Measurements from ENCODE around the gene PGLYRP4. TPM values are rescaled to one million over a fixed set of nuclear protein-coding genes. Genes with fewer than 3 reads are reported as not detected.

Gene PGLYRP4
- total and polyA plus RNA-seq, 11 donors = not detected

DNA sequence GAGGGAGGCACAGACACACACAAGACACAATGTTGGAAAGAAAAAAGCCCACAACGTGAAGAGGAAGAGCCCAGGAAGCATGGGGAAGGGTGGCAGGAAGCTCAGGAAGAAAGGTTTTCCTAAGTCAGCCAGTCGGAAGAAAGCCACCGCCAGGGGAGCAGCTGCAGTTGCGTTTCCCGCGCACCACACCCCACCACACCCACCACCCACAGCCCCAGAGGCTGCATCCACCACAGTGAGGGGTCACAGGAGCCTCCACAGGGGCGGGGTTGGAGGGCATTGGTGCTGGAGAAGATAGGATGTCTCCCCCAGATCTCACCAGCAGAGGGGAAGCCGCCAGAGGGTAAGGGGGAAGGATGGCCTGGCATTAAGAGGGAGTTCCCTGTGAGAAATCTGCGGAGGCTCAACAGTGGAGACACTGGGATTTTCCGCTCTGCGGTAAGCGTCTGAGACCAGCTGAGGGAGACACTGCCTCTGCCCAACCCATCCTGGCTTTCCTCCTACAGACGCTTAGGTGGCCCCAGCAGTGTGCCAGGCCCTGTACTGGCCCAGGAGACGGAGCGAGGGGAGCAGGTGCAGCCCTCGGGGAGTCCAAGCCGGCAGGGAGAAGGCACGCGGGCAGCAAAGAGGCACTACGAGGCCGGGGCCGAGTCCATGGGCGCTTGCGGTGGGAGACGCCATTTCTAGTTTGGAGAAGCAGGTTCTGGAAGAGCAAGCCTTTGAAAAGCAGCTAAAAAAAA, 55.7 kb downstream of the PGLYRP4 start:
- Histone ChIP-seq H3K36me3 (no peaks in the 10 kb centered on the region), H3K4me1 (no peaks in the 10 kb centered on the region), H3K9me3 (no peaks in the 10 kb centered on the region), H3K27me3 (peaks cover 0 to 29% (median 4%) of the 10 kb centered on the region in 9 donors), H3K4me3 (no peak overlapping the region), H3K27ac (no peak overlapping the region)
- intact Hi-C loops (cut with DNase I) = no loop called here
- ATAC-seq (no peak), DNase-seq (no peak)
- TF ChIP-seq, protein P1, sequence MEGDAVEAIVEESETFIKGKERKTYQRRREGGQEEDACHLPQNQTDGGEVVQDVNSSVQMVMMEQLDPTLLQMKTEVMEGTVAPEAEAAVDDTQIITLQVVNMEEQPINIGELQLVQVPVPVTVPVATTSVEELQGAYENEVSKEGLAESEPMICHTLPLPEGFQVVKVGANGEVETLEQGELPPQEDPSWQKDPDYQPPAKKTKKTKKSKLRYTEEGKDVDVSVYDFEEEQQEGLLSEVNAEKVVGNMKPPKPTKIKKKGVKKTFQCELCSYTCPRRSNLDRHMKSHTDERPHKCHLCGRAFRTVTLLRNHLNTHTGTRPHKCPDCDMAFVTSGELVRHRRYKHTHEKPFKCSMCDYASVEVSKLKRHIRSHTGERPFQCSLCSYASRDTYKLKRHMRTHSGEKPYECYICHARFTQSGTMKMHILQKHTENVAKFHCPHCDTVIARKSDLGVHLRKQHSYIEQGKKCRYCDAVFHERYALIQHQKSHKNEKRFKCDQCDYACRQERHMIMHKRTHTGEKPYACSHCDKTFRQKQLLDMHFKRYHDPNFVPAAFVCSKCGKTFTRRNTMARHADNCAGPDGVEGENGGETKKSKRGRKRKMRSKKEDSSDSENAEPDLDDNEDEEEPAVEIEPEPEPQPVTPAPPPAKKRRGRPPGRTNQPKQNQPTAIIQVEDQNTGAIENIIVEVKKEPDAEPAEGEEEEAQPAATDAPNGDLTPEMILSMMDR (IDR thresholded peaks at IDR 0.05) = no peak
- TF ChIP-seq POLR2A (IDR thresholded peaks at IDR 0.05) = no peak
- 63 to 72% (median 68%) methylated on average over 24 to 25 of the region's 25 CpGs for whole genome bisulfite sequencing, 4 donors

DNA sequence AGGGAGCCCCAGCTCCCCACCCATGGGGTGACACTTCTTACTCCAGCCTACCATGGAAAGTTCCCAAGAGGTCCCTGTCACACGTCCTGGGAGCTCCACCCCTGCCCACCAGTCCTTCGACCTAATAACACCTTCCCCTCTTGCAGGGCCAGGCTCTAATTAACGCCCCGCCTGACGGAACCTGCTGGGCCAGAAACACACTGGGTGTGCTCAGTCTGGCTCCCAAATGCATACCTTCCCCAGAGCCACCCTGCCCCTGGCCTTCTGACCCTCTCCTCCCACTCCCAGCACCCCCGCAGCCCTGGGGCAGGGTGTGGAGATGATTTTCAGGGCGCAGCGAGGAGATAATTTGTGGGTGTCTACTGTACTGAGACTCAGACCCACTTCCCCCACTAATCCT, 56.5 kb downstream of the PGLYRP4 start:
- WGBS, 4 donors = 57 to 69% (median 67%) methylated on average over 8 of the region's 8 CpGs
- intact Hi-C loops (cut with DNase I) = no loop called here
- no peak overlapping the region for H3K4me3 ChIP-seq
- H3K4me1 ChIP-seq = no peaks in the 10 kb centered on the region
- no peaks in the 10 kb centered on the region for H3K36me3 ChIP-seq
- ATAC-seq (no peak), DNase-seq (no peak)
- no peaks in the 10 kb centered on the region for H3K9me3 ChIP-seq
- H3K27me3 ChIP-seq = peaks cover 0 to 29% (median 4%) of the 10 kb centered on the region in 9 donors
- H3K27ac ChIP-seq = no peak overlapping the region
- TF ChIP-seq, protein P1 (IDR thresholded peaks at IDR 0.05) = no peak
- TF ChIP-seq POLR2A (IDR thresholded peaks at IDR 0.05) = no peak

DNA sequence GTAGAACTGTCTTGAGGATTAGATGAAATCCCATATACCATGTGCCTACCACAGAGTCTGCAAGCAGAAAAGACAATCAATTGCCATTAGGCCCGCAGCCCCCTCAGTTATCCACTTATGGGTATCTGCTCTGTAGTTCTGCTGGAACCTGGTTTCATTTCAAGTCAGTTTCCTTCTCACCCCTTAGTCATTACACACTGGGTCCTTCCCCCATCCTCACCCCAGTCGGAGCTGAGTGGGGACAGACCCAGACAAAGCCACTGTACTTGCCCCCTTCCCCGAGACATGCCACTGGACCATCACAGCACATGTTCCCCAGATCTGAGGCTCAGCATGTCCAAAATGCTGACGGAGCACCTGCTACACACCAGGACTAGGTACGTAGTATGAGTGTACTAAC, 57.1 kb downstream of the PGLYRP4 start:
- WGBS, 4 donors = 88 to 95% (median 92%) methylated on average over 5 of the region's 5 CpGs

DNA sequence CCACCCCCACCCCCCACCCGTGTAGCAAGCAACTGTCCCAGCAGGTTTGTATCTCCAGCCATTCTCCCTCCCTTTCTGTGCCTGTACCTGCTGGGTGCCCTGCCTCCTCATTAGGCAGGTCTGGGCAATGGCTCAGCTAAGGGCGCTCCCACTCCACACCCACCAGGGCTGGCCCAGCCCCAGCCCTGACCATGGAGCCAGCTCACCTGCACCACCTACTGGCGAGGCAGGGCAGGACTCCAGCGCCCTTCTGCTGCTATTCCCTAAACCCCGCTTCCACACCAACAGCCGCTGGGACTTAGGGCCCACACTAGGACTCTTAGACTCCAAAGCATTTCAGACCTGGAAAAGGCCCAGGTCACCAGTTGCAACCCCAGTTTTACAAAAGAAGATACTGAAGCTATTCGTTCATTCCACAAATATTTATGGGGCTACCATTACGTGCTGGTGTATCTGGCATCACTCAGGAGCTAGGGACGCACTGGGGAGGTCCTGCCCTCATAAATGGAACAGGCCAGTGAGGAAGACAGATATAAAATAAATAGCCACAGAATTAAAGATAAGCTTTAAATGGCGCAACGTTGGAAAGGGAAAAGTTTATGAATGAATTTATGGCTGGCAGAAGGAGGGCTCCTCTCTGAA, 59.9 kb downstream of the PGLYRP4 start:
- Histone ChIP-seq H3K9me3 (no peaks in the 10 kb centered on the region), H3K4me3 (no peak overlapping the region), H3K27ac (no peak overlapping the region), H3K4me1 (no peaks in the 10 kb centered on the region), H3K36me3 (no peaks in the 10 kb centered on the region), H3K27me3 (peaks cover 0 to 34% (median 4%) of the 10 kb centered on the region in 9 donors)
- intact Hi-C loops (cut with DNase I) = no loop called here
- TF ChIP-seq, protein P1 (IDR thresholded peaks at IDR 0.05) = peak in 4 of 12 donors; percentile 8 to 37 (median 18)
- TF ChIP-seq POLR2A (IDR thresholded peaks at IDR 0.05) = no peak
- 64 to 68% (median 66%) methylated on average over 10 to 11 of the region's 11 CpGs for WGBS, 4 donors
- ATAC-seq (no peak), DNase-seq (no peak)

More for the DNA sequence above, 57.1 kb downstream of the PGLYRP4 start:
- H3K27me3 ChIP-seq = peaks cover 0 to 34% (median 4%) of the 10 kb centered on the region in 9 donors
- no peaks in the 10 kb centered on the region for H3K9me3 ChIP-seq
- H3K27ac ChIP-seq = no peak overlapping the region
- no peak for ATAC-seq
- no peak for DNase-seq
- no peak overlapping the region for H3K4me3 ChIP-seq
- no peaks in the 10 kb centered on the region for H3K4me1 ChIP-seq
- TF ChIP-seq, protein P1 (IDR thresholded peaks at IDR 0.05) = no peak
- TF ChIP-seq POLR2A (IDR thresholded peaks at IDR 0.05) = no peak
- intact Hi-C loops (cut with DNase I) = no loop called here
- no peaks in the 10 kb centered on the region for H3K36me3 ChIP-seq

Data from heart left ventricle (tissue), 16 donors.